ENCODE measurements around the gene E2F8. TPM values are rescaled to one million over a fixed set of nuclear protein-coding genes. Genes with fewer than 3 reads are reported as not detected.

E2F8 gene
- total and polyA plus RNA-seq, 4 donors = 1.8 to 2.5 (median 2.1) TPM

DNA sequence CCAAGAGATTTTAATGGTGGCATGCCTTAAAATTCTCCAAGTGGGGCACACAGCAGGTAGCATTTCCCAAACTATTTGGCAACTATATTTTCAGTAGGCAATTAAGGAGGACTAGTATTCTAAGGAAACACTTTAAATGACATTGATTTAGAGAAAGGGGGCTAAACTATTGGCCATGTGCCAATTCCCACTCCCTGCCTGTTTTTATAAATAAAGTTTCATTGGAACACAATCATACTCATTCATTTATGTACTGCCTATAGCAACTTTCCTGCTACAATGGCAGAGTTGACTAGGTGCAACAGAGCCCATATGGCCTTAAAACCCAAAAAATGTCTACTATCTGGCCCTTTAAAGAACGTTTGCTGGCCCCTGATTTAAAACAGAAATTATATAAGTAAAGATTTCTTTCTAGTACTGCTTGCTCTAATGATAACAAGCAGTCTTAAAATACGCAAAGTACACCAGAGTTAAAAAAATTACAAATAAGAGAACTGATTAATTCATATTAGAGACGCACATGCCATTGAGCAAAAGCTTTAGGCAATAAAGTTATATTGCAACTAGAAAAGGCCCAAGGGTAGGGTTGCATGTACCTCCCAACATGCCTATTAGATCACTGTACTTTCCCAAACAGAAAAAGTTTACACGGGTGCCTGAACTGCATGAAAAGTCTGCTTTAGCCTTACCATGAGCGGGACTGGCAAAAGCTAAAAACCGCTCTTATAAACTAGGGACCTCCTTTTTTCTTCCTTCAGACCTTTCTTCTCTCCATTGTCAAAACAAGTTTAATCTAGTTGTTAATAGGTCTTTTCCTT is 14.2 kb downstream of the E2F8 start:
- H3K4me1 ChIP-seq (ENCODE audit: control insufficient read depth, insufficient read depth, low read length) = no peaks in the 10 kb centered on the region
- 60% methylated on average over 1 of the region's 6 CpGs for WGBS (ENCODE audit: insufficient coverage)
- peaks cover 4% of the 10 kb centered on the region for H3K36me3 ChIP-seq (ENCODE audit: control insufficient read depth, insufficient read depth, low read length)

DNA sequence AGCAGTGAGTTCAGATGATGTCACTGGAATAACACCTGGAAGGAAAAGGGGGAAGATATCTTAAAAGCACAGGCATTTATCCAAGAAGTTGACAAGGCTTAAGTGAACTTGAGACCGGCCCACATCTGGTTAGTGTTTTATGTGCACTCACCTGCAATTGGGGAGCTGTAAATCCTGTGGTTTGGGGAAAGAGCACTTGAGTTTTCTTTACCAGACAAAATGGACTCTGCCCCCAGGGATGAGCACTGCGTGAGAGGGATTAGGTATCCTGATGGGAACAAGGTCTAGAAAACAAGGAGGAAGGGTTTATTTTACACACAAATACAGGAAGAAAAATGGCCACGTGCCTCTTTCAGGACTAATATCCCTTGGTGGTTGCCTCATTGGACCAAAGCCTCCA is 15.2 kb downstream of the E2F8 start:
- Histone ChIP-seq H3K9me3 (ENCODE audit: control insufficient read depth, insufficient read depth, low read length) (no peaks in the 10 kb centered on the region), H3K27me3 (ENCODE audit: control insufficient read depth, insufficient read depth, low read length) (no peaks in the 10 kb centered on the region), H3K27ac (ENCODE audit: low read depth, low read length) (no peak overlapping the region), H3K4me1 (ENCODE audit: control insufficient read depth, insufficient read depth, low read length) (no peaks in the 10 kb centered on the region), H3K4me3 (ENCODE audit: low read depth, low read length) (no peak overlapping the region), H3K36me3 (ENCODE audit: control insufficient read depth, insufficient read depth, low read length) (peaks cover 4% of the 10 kb centered on the region)
- no peak for DNase-seq (ENCODE audit: low read depth in 4 of 6, low spot score in 6 of 6)
- 60% methylated on average over 1 of the region's 3 CpGs for WGBS (ENCODE audit: insufficient coverage)

More for the DNA sequence above, 14.2 kb downstream of the E2F8 start:
- Histone ChIP-seq H3K4me3 (ENCODE audit: low read depth, low read length) (no peak overlapping the region), H3K9me3 (ENCODE audit: control insufficient read depth, insufficient read depth, low read length) (no peaks in the 10 kb centered on the region), H3K27me3 (ENCODE audit: control insufficient read depth, insufficient read depth, low read length) (no peaks in the 10 kb centered on the region), H3K27ac (ENCODE audit: low read depth, low read length) (no peak overlapping the region)
- DNase-seq (ENCODE audit: low read depth in 4 of 6, low spot score in 6 of 6) = no peak

DNA sequence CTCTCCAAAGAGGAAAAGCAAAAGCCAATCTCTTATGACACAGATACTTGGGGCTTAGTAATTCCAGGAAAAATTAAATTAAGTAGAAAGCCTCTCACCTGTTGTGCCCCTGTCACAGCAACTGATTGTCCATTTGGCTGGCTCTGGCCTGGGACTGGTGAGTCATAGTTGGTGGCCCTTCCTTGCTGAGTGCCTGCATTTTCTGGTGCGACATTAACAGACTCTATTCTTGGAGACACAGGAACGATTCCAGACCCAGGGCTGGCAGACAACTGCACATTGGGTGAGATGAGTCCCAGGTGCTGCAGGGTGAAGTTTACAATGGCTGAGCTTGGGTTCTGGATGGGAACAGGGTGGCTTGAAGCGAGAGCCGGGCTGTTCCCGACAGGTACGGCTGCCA is 15.6 kb downstream of the E2F8 start:
- DNase-seq (ENCODE audit: low read depth in 4 of 6, low spot score in 6 of 6) = no peak
- Histone ChIP-seq H3K36me3 (ENCODE audit: control insufficient read depth, insufficient read depth, low read length) (peaks cover 4% of the 10 kb centered on the region), H3K4me1 (ENCODE audit: control insufficient read depth, insufficient read depth, low read length) (no peaks in the 10 kb centered on the region), H3K27ac (ENCODE audit: low read depth, low read length) (no peak overlapping the region), H3K9me3 (ENCODE audit: control insufficient read depth, insufficient read depth, low read length) (no peaks in the 10 kb centered on the region), H3K4me3 (ENCODE audit: low read depth, low read length) (no peak overlapping the region), H3K27me3 (ENCODE audit: control insufficient read depth, insufficient read depth, low read length) (no peaks in the 10 kb centered on the region)
- WGBS (ENCODE audit: insufficient coverage) = 97% methylated on average over 6 of the region's 6 CpGs

DNA sequence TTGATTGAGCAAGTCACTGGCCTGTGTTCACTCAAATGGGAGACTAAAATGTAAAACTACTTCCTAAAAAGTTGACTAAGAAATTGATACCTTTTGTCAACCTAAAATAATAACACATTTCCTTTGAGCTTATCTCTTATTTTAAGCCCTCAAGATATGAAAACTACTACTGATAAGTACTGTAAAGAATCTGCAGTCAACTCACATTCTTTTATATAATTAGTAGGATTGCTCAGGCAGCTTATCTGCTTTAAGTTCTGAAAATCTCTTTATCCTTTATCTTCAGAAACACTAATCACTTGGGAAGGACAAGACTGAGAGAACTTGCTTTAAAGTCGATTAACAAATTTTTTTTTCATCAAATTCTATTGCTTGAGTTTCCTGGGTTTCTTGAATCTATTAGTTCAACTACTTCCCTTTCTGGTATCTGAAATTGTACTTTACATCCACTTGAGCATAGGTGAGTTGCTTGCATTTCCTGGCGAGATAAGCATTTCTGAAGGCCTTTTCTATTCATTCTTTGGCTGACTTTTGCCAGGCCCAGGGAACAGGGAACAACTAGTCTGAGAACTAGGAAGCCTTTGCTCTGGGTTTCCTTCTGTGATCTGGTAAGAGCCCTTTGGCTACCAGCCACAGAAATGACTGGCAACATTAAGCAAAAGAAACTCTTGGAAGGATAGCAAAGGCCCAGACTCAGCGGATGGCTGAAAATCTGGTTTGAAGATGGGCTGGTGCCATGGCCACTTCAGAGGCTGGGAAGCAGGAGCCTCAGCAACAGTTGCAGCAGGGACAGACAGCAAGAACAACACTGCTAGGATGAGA is 19.6 kb downstream of the E2F8 start:
- WGBS (ENCODE audit: insufficient coverage) = 78% methylated on average over 2 of the region's 3 CpGs
- Histone ChIP-seq H3K36me3 (ENCODE audit: control insufficient read depth, insufficient read depth, low read length) (no peaks in the 10 kb centered on the region), H3K27ac (ENCODE audit: low read depth, low read length) (no peak overlapping the region), H3K9me3 (ENCODE audit: control insufficient read depth, insufficient read depth, low read length) (no peaks in the 10 kb centered on the region), H3K4me3 (ENCODE audit: low read depth, low read length) (no peak overlapping the region), H3K27me3 (ENCODE audit: control insufficient read depth, insufficient read depth, low read length) (no peaks in the 10 kb centered on the region), H3K4me1 (ENCODE audit: control insufficient read depth, insufficient read depth, low read length) (peaks cover 9% of the 10 kb centered on the region)
- peak in 1 of 6 donors; percentile 85 for DNase-seq (ENCODE audit: low read depth in 4 of 6, low spot score in 6 of 6)

DNA sequence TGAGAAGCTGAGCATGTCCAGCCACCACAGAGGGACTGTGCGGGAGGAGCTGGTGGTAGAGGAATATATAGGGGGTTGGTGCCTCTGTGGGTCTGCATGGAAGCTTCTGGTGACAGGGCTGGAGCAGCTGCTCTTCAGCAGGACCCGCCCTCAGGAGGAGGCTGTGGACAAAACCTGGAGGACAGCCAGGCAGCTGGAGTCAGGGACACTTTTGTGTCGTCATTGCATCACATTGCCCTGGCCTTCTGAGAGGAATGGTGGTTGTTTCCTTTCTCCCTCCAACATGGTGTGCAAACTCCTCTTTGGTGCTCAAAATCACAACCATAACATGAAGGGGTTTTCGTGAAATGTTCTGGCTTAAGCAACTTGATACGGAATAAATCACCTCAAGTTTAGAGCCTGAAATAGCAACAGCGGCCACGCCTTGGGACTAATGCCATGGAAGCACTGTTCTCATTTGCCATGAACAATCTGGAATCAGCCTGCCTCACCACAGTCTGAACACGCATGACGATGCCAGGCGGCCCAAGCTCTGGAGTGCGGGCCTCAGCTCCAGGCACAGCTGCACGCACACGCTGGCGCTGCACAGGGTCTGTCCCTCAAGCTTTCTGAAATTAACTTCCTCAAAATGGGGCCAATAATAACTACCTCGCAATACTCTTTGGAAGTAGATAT is 21.8 kb downstream of the E2F8 start:
- Histone ChIP-seq H3K4me1 (ENCODE audit: control insufficient read depth, insufficient read depth, low read length) (peaks cover 9% of the 10 kb centered on the region), H3K9me3 (ENCODE audit: control insufficient read depth, insufficient read depth, low read length) (no peaks in the 10 kb centered on the region), H3K36me3 (ENCODE audit: control insufficient read depth, insufficient read depth, low read length) (no peaks in the 10 kb centered on the region), H3K27ac (ENCODE audit: low read depth, low read length) (no peak overlapping the region), H3K27me3 (ENCODE audit: control insufficient read depth, insufficient read depth, low read length) (no peaks in the 10 kb centered on the region), H3K4me3 (ENCODE audit: low read depth, low read length) (no peak overlapping the region)
- 74% methylated on average over 11 of the region's 15 CpGs for WGBS (ENCODE audit: insufficient coverage)
- DNase-seq (ENCODE audit: low read depth in 4 of 6, low spot score in 6 of 6) = peak in 2 of 6 donors; percentile 34 to 49

DNA sequence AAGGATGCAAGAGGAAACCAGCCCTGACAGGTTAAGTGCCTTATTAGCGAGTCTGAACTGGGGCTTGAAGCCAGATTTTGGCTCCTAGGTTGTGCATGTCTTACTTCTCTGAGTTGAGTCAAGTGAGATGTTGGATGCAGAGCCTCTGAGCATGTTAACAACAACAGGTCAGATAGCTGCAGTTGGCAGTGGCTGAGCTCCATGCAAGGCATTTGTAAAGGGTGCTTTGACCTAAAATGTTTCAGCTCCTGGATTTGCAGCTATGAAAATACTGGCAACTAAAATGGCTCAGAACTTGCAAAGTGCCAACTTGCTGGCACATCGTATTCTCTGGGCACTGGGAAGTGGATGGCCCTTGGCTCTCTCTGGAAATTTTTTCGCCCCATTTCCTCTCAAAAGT is 22.5 kb downstream of the E2F8 start:
- Histone ChIP-seq H3K4me1 (ENCODE audit: control insufficient read depth, insufficient read depth, low read length) (peaks cover 9% of the 10 kb centered on the region), H3K36me3 (ENCODE audit: control insufficient read depth, insufficient read depth, low read length) (no peaks in the 10 kb centered on the region), H3K4me3 (ENCODE audit: low read depth, low read length) (no peak overlapping the region), H3K27me3 (ENCODE audit: control insufficient read depth, insufficient read depth, low read length) (no peaks in the 10 kb centered on the region), H3K27ac (ENCODE audit: low read depth, low read length) (no peak overlapping the region), H3K9me3 (ENCODE audit: control insufficient read depth, insufficient read depth, low read length) (no peaks in the 10 kb centered on the region)
- peak in 2 of 6 donors; percentile 31 to 71 for DNase-seq (ENCODE audit: low read depth in 4 of 6, low spot score in 6 of 6)
- 51% methylated on average over 2 of the region's 3 CpGs for WGBS (ENCODE audit: insufficient coverage)

DNA sequence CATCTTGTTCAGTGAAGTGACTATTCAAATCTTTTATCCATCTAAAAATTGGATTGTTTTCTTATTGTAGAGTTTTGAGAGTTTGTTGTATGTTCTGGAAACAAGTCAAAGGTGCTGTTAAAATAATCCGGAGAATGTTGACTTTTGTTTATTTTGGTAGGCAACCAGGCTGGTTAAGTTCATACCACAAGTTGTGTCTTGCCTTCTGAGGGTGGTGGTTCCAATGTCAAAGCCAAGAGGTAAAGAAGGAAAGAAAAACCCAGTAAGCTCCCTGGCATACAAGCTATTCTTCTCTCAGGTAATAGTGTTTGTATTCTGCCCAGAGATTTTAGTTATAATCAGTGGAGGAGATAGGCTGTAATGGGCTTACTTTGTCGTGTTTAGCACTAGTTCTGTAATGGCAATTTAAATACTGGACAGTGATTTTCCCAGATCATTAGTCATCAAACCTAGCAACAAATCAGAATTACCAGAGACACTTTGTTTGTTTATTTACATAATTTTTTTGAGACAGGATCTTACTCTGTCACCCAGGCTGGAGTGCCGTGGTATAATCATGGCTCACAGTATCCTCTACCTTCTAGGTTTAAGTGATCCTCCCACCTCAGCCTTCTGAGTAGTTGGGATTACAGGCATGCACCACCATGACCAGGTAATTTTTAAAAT is 23.9 kb downstream of the E2F8 start:
- Histone ChIP-seq H3K36me3 (ENCODE audit: control insufficient read depth, insufficient read depth, low read length) (no peaks in the 10 kb centered on the region), H3K27ac (ENCODE audit: low read depth, low read length) (no peak overlapping the region), H3K27me3 (ENCODE audit: control insufficient read depth, insufficient read depth, low read length) (no peaks in the 10 kb centered on the region), H3K4me1 (ENCODE audit: control insufficient read depth, insufficient read depth, low read length) (peaks cover 9% of the 10 kb centered on the region), H3K9me3 (ENCODE audit: control insufficient read depth, insufficient read depth, low read length) (no peaks in the 10 kb centered on the region), H3K4me3 (ENCODE audit: low read depth, low read length) (no peak overlapping the region)
- no peak for DNase-seq (ENCODE audit: low read depth in 4 of 6, low spot score in 6 of 6)
- WGBS (ENCODE audit: insufficient coverage) = 100% methylated on average over 1 of the region's 3 CpGs

DNA sequence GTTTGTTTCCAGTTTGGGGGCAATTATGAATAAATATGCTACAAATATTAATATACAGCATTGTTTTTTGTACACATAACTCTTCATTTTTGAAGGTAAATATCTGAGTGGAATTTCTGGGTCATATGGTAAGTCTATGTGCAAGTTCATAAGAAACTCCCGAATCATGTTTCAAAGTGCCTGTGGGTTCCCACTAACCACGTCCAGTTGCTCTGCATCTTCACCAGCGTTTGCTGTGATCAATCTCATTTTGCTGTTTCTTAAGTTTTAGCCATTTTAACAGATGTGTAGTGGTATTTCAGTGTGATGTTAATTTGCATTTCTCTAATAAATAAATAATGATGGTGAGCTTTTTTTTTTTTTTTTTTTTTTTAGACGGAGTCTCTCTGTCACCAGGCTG is 24.7 kb downstream of the E2F8 start:
- no peak overlapping the region for H3K4me3 ChIP-seq (ENCODE audit: low read depth, low read length)
- no peaks in the 10 kb centered on the region for H3K27me3 ChIP-seq (ENCODE audit: control insufficient read depth, insufficient read depth, low read length)
- H3K9me3 ChIP-seq (ENCODE audit: control insufficient read depth, insufficient read depth, low read length) = no peaks in the 10 kb centered on the region
- 83% methylated on average over 1 of the region's 4 CpGs for WGBS (ENCODE audit: insufficient coverage)
- peaks cover 9% of the 10 kb centered on the region for H3K4me1 ChIP-seq (ENCODE audit: control insufficient read depth, insufficient read depth, low read length)
- H3K27ac ChIP-seq (ENCODE audit: low read depth, low read length) = no peak overlapping the region
- DNase-seq (ENCODE audit: low read depth in 4 of 6, low spot score in 6 of 6) = no peak
- H3K36me3 ChIP-seq (ENCODE audit: control insufficient read depth, insufficient read depth, low read length) = no peaks in the 10 kb centered on the region

DNA sequence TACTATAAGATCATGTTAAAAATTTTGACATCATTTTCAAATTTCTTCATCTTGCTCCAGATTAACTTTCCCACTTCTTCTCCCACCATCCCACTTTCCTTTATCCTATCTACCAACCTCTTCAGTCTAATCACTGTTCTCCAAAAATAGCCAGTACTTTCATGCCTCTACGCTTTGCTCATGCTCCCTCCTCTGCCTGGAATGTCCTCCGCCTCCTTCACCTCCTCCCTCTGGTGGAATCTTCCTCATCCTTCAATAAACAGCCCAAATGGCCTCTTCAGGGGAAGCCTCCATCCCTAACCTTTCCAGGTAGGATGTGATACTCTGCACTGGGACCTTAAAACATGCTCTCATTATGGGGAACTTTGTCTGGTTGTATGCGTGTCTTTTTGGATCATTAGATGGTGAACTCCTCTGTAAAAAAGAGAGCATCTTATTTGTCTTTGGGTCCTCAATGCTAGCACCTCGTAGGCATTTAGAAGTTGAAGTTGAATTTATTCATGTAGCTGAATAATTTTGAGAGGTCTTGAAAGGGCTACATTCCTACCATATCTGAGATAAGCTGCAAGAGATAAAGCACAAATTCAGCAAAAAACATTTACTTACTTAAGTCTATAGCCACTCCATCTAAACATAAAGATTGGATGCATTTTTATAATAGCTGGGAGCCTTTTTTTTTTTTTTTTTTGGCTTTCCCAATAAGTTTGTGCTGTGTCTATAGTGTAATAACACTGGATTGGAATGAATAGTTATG is 31.0 kb downstream of the E2F8 start:
- H3K4me1 ChIP-seq (ENCODE audit: control insufficient read depth, insufficient read depth, low read length) = no peaks in the 10 kb centered on the region
- no peak for DNase-seq (ENCODE audit: low read depth in 4 of 6, low spot score in 6 of 6)
- 89% methylated on average over 3 of the region's 4 CpGs for WGBS (ENCODE audit: insufficient coverage)
- H3K36me3 ChIP-seq (ENCODE audit: control insufficient read depth, insufficient read depth, low read length) = no peaks in the 10 kb centered on the region
- no peak overlapping the region for H3K27ac ChIP-seq (ENCODE audit: low read depth, low read length)
- no peaks in the 10 kb centered on the region for H3K9me3 ChIP-seq (ENCODE audit: control insufficient read depth, insufficient read depth, low read length)
- H3K4me3 ChIP-seq (ENCODE audit: low read depth, low read length) = no peak overlapping the region
- no peaks in the 10 kb centered on the region for H3K27me3 ChIP-seq (ENCODE audit: control insufficient read depth, insufficient read depth, low read length)

All from spinal cord (tissue), 10 donors.